HCT116 (cell line): ENCODE measurements around the gene BTF3.

Experiments
- RAD21 ChIP-seq: IDR thresholded peaks from 2 replicates; pipeline ENCODE4 v1.6.1; 2012; ENCODE audit warnings: low read depth, mild to moderate bottlenecking
- SIN3A ChIP-seq: IDR thresholded peaks from 2 replicates; pipeline ENCODE4 v1.6.1; 2012; ENCODE audit warnings: low read depth
- SP1 ChIP-seq: IDR thresholded peaks from 2 replicates; pipeline ENCODE4 v1.6.1; 2012; ENCODE audit warnings: low read depth
- TF ChIP-seq, protein P1 (sequence below), 3 experiments: fragments of 200-600 bp in 1 of 3; sonication (generic) in 1 of 3; IDR thresholded peaks in 2 of 3; conservative IDR thresholded peaks in 1 of 3; 2 replicates each; pipeline ENCODE4 v1.5.1; 2012 to 2017; ENCODE audit warnings: low read depth in 2 of 3, low read length in 2 of 3, antibody characterized with exemption in 1 of 3, borderline replicate concordance in 1 of 3, control low read depth in 1 of 3, mild to moderate bottlenecking in 1 of 3, mixed read lengths in 1 of 3, mixed run types in 1 of 3, moderate library complexity in 1 of 3; ENCODE audit not compliant: insufficient read depth in 1 of 3
- TF ChIP-seq, protein P2 (sequence below): IDR thresholded peaks from 2 replicates; pipeline ENCODE4 v1.6.1; 2012

DNA sequence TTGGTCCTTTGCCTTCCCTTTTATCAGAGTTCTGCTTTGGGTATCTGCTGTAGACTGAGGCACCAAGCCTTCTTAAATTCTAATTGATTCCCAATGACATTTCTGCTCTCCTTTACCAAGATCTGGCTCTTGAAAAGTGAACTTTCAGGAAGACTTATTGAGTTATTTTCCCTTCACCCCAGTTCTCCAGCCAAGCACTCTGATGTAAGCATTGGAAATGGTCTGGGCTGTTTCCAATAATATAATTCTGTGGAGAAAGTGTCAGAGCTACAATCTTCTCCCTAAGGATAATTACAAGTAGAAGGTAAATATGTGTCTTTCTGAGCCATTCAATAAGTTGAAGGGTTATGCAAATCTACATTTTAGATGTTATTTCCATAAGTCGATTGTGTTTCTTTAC, 30.8 kb downstream of the BTF3 start:
- TF ChIP-seq, protein P1, sequence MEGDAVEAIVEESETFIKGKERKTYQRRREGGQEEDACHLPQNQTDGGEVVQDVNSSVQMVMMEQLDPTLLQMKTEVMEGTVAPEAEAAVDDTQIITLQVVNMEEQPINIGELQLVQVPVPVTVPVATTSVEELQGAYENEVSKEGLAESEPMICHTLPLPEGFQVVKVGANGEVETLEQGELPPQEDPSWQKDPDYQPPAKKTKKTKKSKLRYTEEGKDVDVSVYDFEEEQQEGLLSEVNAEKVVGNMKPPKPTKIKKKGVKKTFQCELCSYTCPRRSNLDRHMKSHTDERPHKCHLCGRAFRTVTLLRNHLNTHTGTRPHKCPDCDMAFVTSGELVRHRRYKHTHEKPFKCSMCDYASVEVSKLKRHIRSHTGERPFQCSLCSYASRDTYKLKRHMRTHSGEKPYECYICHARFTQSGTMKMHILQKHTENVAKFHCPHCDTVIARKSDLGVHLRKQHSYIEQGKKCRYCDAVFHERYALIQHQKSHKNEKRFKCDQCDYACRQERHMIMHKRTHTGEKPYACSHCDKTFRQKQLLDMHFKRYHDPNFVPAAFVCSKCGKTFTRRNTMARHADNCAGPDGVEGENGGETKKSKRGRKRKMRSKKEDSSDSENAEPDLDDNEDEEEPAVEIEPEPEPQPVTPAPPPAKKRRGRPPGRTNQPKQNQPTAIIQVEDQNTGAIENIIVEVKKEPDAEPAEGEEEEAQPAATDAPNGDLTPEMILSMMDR (IDR thresholded peaks at IDR 0.05 in 2 of 3, conservative IDR thresholded peaks at IDR 0.05 in 1 of 3; ENCODE audit: borderline replicate concordance in 1 of 3, insufficient read depth in 1 of 3, low read depth in 2 of 3, low read length in 2 of 3) = no peak
- TF ChIP-seq SIN3A (no peak), SP1 (no peak), RAD21 (no peak)
- TF ChIP-seq, protein P2, sequence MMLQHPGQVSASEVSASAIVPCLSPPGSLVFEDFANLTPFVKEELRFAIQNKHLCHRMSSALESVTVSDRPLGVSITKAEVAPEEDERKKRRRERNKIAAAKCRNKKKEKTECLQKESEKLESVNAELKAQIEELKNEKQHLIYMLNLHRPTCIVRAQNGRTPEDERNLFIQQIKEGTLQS = no peak
